Stimulated activated CD4-positive, alpha-beta T cell treated with anti-CD3 and anti-CD28 coated beads, Interleukin-4, amount 100 ng/mL, for 24 hours (primary cell): Measurements from ENCODE around the gene GPRIN1.

Experiments used
- DNase-seq: peaks from one replicate; pipeline ENCODE4 v3.0.0-alpha.2; 2020

Gene GPRIN1

GRCh38 chr5:176609724-176610434, at the start of gene GPRIN1:
GPRIN1 (minus strand) TSS chr5:176610156; CDS start chr5:176599834, 10,322 bp downstream.
- peak; percentile 55 for DNase-seq

- no peak for DNase-seq
Measured at GRCh38 chr5:176659512-176659839, 49.5 kb upstream of the GPRIN1 start.

- DNase-seq, result no peak
Measured at GRCh38 chr5:176658817-176659511, 49.0 kb upstream of the GPRIN1 start.

- peak; percentile 76 for DNase-seq
Measured at GRCh38 chr5:176658007-176658599, 48.1 kb upstream of the GPRIN1 start.

GRCh38 chr5:176656467-176656990, 46.6 kb upstream of the GPRIN1 start:
- DNase-seq, result no peak

GRCh38 chr5:176654856-176655255, 44.9 kb upstream of the GPRIN1 start:
- DNase-seq, result no peak

GRCh38 chr5:176653401-176654385, 43.7 kb upstream of the GPRIN1 start:
- DNase-seq, result peak; percentile 90

- no peak for DNase-seq
Measured at GRCh38 chr5:176652136-176652535, 42.2 kb upstream of the GPRIN1 start.

GRCh38 chr5:176651472-176651980, 41.6 kb upstream of the GPRIN1 start:
- DNase-seq, result no peak

GRCh38 chr5:176650354-176650884, 40.5 kb upstream of the GPRIN1 start:
- DNase-seq, result no peak

- no peak for DNase-seq
Measured at GRCh38 chr5:176648474-176649194, 38.7 kb upstream of the GPRIN1 start.

GRCh38 chr5:176647843-176648473, 38.0 kb upstream of the GPRIN1 start:
- DNase-seq, result no peak

- peak; percentile 99 for DNase-seq
Measured at GRCh38 chr5:176647030-176647842, 37.3 kb upstream of the GPRIN1 start, which contains the start of gene TSPAN17. TSPAN17 (plus strand) TSS chr5:176647484; CDS start chr5:176647616, 132 bp downstream.

- DNase-seq, result no peak
Measured at GRCh38 chr5:176646707-176647029, 36.7 kb upstream of the GPRIN1 start.

- no peak for DNase-seq
Measured at GRCh38 chr5:176646049-176646706, 36.2 kb upstream of the GPRIN1 start.

- DNase-seq, result no peak
Measured at GRCh38 chr5:176644878-176645670, 35.1 kb upstream of the GPRIN1 start.

- no peak for DNase-seq
Measured at GRCh38 chr5:176644294-176644693, 34.3 kb upstream of the GPRIN1 start.

- no peak for DNase-seq
Measured at GRCh38 chr5:176643491-176644219, 33.7 kb upstream of the GPRIN1 start.
